ENCODE results near the gene PRM2.

Gene PRM2

GRCh38 chr16:11235703-11235991 is 40.6 kb downstream of the PRM2 start:
- Histone ChIP-seq H3K27ac (ENCODE audit: low read depth, low read length) (no peak overlapping the region), H3K27me3 (ENCODE audit: control insufficient read depth, low read length) (peaks cover 29% of the 10 kb centered on the region), H3K9me3 (ENCODE audit: control insufficient read depth, insufficient read depth, low read length) (no peaks in the 10 kb centered on the region), H3K79me2 (ENCODE audit: control insufficient read depth, low read length) (no peaks in the 10 kb centered on the region), H3K36me3 (ENCODE audit: control insufficient read depth, low read length) (no peaks in the 10 kb centered on the region), H3K4me2 (ENCODE audit: low read length) (no peak overlapping the region), H3K9me2 (replicated peaks; ENCODE audit: control insufficient read depth, low read length) (no peaks in the 10 kb centered on the region), H3K4me3 (ENCODE audit: low read length) (no peak overlapping the region), H3K4me1 (ENCODE audit: control insufficient read depth, low read length) (peaks cover 18% of the 10 kb centered on the region), H3F3A (ENCODE audit: control insufficient read depth, insufficient read depth) (no peaks in the 10 kb centered on the region), H4K20me1 (ENCODE audit: control insufficient read depth, insufficient read depth, low read depth, low read length) (no peaks in the 10 kb centered on the region)
- TF ChIP-seq CTCF (IDR thresholded peaks at IDR 0.05; ENCODE audit: low read depth, low read length, poor library complexity, severe bottlenecking) (no peak), EZH2phosphoT487 (IDR thresholded peaks at IDR 0.05; ENCODE audit: borderline replicate concordance, low read length) (no peak)

GRCh38 chr16:11234884-11235702 is 41.2 kb downstream of the PRM2 start:
- Histone ChIP-seq H3F3A (ENCODE audit: control insufficient read depth, insufficient read depth) (no peaks in the 10 kb centered on the region), H3K4me1 (ENCODE audit: control insufficient read depth, low read length) (peaks cover 17% of the 10 kb centered on the region), H3K79me2 (ENCODE audit: control insufficient read depth, low read length) (no peaks in the 10 kb centered on the region), H4K20me1 (ENCODE audit: control insufficient read depth, insufficient read depth, low read depth, low read length) (no peaks in the 10 kb centered on the region), H3K4me3 (ENCODE audit: low read length) (no peak overlapping the region), H3K27me3 (ENCODE audit: control insufficient read depth, low read length) (peaks cover 29% of the 10 kb centered on the region), H3K36me3 (ENCODE audit: control insufficient read depth, low read length) (no peaks in the 10 kb centered on the region), H3K4me2 (ENCODE audit: low read length) (no peak overlapping the region), H3K9me2 (replicated peaks; ENCODE audit: control insufficient read depth, low read length) (no peaks in the 10 kb centered on the region), H3K9me3 (ENCODE audit: control insufficient read depth, insufficient read depth, low read length) (no peaks in the 10 kb centered on the region), H3K27ac (ENCODE audit: low read depth, low read length) (no peak overlapping the region)
- TF ChIP-seq CTCF (IDR thresholded peaks at IDR 0.05; ENCODE audit: low read depth, low read length, poor library complexity, severe bottlenecking) (no peak), EZH2phosphoT487 (IDR thresholded peaks at IDR 0.05; ENCODE audit: borderline replicate concordance, low read length) (no peak)

GRCh38 chr16:11233727-11234376 is 42.4 kb downstream of the PRM2 start:
- Histone ChIP-seq H3K4me3 (ENCODE audit: low read length) (no peak overlapping the region), H3K27ac (ENCODE audit: low read depth, low read length) (no peak overlapping the region), H3K79me2 (ENCODE audit: control insufficient read depth, low read length) (no peaks in the 10 kb centered on the region), H3K36me3 (ENCODE audit: control insufficient read depth, low read length) (no peaks in the 10 kb centered on the region), H3K4me1 (ENCODE audit: control insufficient read depth, low read length) (peaks cover 17% of the 10 kb centered on the region), H3K4me2 (ENCODE audit: low read length) (no peak overlapping the region), H3F3A (ENCODE audit: control insufficient read depth, insufficient read depth) (no peaks in the 10 kb centered on the region), H3K9me3 (ENCODE audit: control insufficient read depth, insufficient read depth, low read length) (no peaks in the 10 kb centered on the region), H4K20me1 (ENCODE audit: control insufficient read depth, insufficient read depth, low read depth, low read length) (no peaks in the 10 kb centered on the region), H3K9me2 (replicated peaks; ENCODE audit: control insufficient read depth, low read length) (no peaks in the 10 kb centered on the region), H3K27me3 (ENCODE audit: control insufficient read depth, low read length) (peaks cover 35% of the 10 kb centered on the region)
- TF ChIP-seq CTCF (IDR thresholded peaks at IDR 0.05; ENCODE audit: low read depth, low read length, poor library complexity, severe bottlenecking) (no peak), EZH2phosphoT487 (IDR thresholded peaks at IDR 0.05; ENCODE audit: borderline replicate concordance, low read length) (no peak)
